ENCODE measurements around the gene TDRD12.
"Not testable (repeated sequence)": the region's sequence is repeated elsewhere in the genome, so short reads cannot be mapped to it uniquely, and the experiment has no call there.

TDRD12 gene

DNA sequence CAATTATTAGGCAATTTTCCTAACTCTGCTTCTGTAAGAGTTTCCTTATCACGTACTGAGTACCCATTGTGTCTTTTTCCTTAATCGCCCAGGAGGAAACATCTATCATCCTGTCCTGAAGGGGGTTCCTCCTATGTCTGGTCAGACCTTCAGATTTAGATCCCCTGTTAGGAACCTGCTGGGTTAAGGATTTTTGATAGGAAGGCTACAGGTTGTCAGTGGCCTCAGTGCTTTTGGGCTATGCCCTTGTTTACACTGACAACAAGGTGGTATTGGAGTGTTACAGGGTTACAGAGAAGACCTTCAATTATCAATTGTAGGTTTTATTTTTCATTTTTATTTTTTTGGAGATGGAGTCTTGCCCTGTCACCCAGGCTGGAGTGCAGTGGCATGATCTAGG, 24.7 kb upstream of the TDRD12 start:
- H3K36me3 ChIP-seq (ENCODE audit: insufficient read depth, low read depth, low read length); H3K4me3 ChIP-seq (ENCODE audit: low read length); H3K9ac ChIP-seq (ENCODE audit: low read depth, low read length); H3K9me3 ChIP-seq (ENCODE audit: insufficient read depth, low read depth, low read length); H3K4me1 ChIP-seq (ENCODE audit: insufficient read depth, low read length); H3K27ac ChIP-seq (ENCODE audit: low read length): not testable (repeated sequence)
- H3K27me3 ChIP-seq (ENCODE audit: insufficient read depth, low read length), result peaks cover 26% of the 10 kb centered on the region

DNA sequence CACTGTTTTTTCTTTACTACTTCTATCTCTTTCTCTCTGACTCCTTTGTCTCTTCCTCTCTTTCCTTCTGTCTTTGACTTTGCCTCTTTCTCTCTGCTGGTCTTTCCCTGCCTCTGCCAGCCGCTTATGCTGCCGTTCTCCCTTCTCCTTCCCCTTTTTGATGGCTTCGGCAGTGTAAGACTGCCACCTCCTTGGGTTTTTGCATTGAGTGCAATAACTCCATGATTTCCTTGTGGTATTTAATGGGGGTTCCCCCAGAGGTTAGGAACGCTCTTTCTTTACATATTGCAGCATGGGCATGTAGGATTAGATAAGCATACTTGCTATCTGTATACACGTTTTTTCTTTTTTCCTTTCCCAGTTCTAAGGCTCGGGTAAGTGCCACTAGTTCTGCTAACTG, 24.1 kb upstream of the TDRD12 start:
- H3K9ac ChIP-seq (ENCODE audit: low read depth, low read length); H3K9me3 ChIP-seq (ENCODE audit: insufficient read depth, low read depth, low read length); H3K4me1 ChIP-seq (ENCODE audit: insufficient read depth, low read length); H3K27ac ChIP-seq (ENCODE audit: low read length); H3K36me3 ChIP-seq (ENCODE audit: insufficient read depth, low read depth, low read length); H3K4me3 ChIP-seq (ENCODE audit: low read length): not testable (repeated sequence)
- peaks cover 26% of the 10 kb centered on the region for H3K27me3 ChIP-seq (ENCODE audit: insufficient read depth, low read length)

- H3K9ac ChIP-seq (ENCODE audit: low read depth, low read length); H3K9me3 ChIP-seq (ENCODE audit: insufficient read depth, low read depth, low read length); H3K4me3 ChIP-seq (ENCODE audit: low read length); H3K27ac ChIP-seq (ENCODE audit: low read length); H3K36me3 ChIP-seq (ENCODE audit: insufficient read depth, low read depth, low read length); H3K4me1 ChIP-seq (ENCODE audit: insufficient read depth, low read length): not testable (repeated sequence)
- peaks cover 16% of the 10 kb centered on the region for H3K27me3 ChIP-seq (ENCODE audit: insufficient read depth, low read length)
Measured at GRCh38 chr19:32696771-32697170, 22.8 kb upstream of the TDRD12 start.

DNA sequence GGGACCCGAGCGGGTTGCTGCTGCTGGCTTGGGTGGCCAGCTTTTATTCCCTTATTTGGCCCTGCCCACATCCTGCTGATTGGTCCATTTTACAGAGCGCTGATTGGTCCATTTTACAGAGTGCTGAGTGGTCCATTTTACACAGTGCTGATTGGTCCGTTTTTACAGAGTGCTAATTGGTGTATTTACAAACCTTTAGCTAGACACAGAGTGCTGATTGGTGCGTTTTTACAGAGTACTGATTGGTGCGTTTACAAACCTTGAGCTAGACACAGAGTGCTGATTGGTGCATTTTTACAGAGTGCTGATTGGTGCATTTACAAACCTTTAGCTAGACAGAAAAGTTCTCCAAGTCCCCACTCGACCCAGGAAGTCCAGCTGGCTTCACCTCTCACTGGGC, 19.4 kb upstream of the TDRD12 start:
- not testable (repeated sequence) for H3K9ac ChIP-seq (ENCODE audit: low read depth, low read length); H3K4me3 ChIP-seq (ENCODE audit: low read length); H3K27ac ChIP-seq (ENCODE audit: low read length); H3K27me3 ChIP-seq (ENCODE audit: insufficient read depth, low read length); H3K4me1 ChIP-seq (ENCODE audit: insufficient read depth, low read length); H3K36me3 ChIP-seq (ENCODE audit: insufficient read depth, low read depth, low read length)
- H3K9me3 ChIP-seq (ENCODE audit: insufficient read depth, low read depth, low read length), result peaks cover 11% of the 10 kb centered on the region; the same call in 1 of the 2 replicates

- Histone ChIP-seq H3K36me3 (ENCODE audit: insufficient read depth, low read depth, low read length) (no peaks in the 10 kb centered on the region), H3K4me1 (ENCODE audit: insufficient read depth, low read length) (peaks cover 6% of the 10 kb centered on the region; the same call in 1 of the 2 replicates), H3K9ac (ENCODE audit: low read depth, low read length) (no peak overlapping the region), H3K9me3 (ENCODE audit: insufficient read depth, low read depth, low read length) (peaks cover 11% of the 10 kb centered on the region; the same call in 1 of the 2 replicates), H3K27ac (ENCODE audit: low read length) (no peak overlapping the region), H3K4me3 (ENCODE audit: low read length) (no peak overlapping the region), H3K27me3 (ENCODE audit: insufficient read depth, low read length) (no peaks in the 10 kb centered on the region)
Measured at GRCh38 chr19:32702010-32702409, 17.6 kb upstream of the TDRD12 start.

DNA sequence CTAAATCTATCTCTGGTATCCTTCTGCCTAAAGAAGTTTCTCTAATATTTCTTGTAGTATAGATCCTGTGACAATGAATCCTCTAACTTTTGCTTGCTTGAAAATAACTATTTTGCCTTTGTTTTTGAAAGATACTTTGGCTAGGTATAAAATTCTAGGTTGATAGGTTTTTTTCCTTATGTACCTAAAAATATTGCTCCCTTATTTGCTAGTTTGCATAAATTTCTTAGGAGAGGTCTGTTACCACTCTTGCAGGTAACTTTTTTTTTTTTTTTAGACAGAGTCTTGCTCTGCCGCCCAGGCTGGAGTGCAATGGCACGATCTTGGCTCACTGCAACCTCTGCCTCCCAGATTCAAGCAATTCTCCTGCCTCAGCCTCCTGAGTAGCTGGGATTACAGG, 15.6 kb upstream of the TDRD12 start:
- H3K9ac ChIP-seq (ENCODE audit: low read depth, low read length); H3K27me3 ChIP-seq (ENCODE audit: insufficient read depth, low read length); H3K4me3 ChIP-seq (ENCODE audit: low read length); H3K36me3 ChIP-seq (ENCODE audit: insufficient read depth, low read depth, low read length); H3K27ac ChIP-seq (ENCODE audit: low read length); H3K4me1 ChIP-seq (ENCODE audit: insufficient read depth, low read length): not testable (repeated sequence)
- H3K9me3 ChIP-seq (ENCODE audit: insufficient read depth, low read depth, low read length), result peaks cover 11% of the 10 kb centered on the region; the same call in 1 of the 2 replicates

DNA sequence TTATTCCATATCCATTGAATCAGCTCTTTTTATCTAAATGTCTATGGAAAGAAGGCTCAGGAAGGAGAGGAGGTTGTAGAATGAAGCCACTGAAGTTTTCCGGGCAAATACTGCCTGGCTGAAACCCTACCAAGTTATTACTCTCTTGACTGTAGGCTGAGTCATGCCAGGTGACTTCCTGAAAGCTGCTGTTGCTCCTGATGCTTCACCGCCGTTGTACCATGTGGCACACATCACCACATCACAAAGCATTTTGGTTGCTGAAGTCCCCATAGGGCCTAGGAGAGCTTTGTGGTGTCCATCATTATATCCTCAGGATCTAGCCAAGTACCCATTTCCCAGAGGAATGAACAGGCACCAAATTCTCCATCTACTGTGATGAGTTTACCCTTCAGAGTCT, 11.1 kb upstream of the TDRD12 start:
- Histone ChIP-seq H3K27me3 (ENCODE audit: insufficient read depth, low read length) (no peaks in the 10 kb centered on the region), H3K9ac (ENCODE audit: low read depth, low read length) (no peak overlapping the region), H3K9me3 (ENCODE audit: insufficient read depth, low read depth, low read length) (peaks cover 11% of the 10 kb centered on the region; the same call in 1 of the 2 replicates), H3K36me3 (ENCODE audit: insufficient read depth, low read depth, low read length) (peaks cover 5% of the 10 kb centered on the region), H3K4me3 (ENCODE audit: low read length) (no peak overlapping the region), H3K4me1 (ENCODE audit: insufficient read depth, low read length) (no peaks in the 10 kb centered on the region), H3K27ac (ENCODE audit: low read length) (no peak overlapping the region)

- H3K4me3 ChIP-seq (ENCODE audit: low read length), result no peak overlapping the region
- peaks cover 5% of the 10 kb centered on the region for H3K36me3 ChIP-seq (ENCODE audit: insufficient read depth, low read depth, low read length)
- no peaks in the 10 kb centered on the region for H3K4me1 ChIP-seq (ENCODE audit: insufficient read depth, low read length)
- no peak overlapping the region for H3K27ac ChIP-seq (ENCODE audit: low read length)
- no peaks in the 10 kb centered on the region for H3K27me3 ChIP-seq (ENCODE audit: insufficient read depth, low read length)
- H3K9ac ChIP-seq (ENCODE audit: low read depth, low read length), result no peak overlapping the region
- H3K9me3 ChIP-seq (ENCODE audit: insufficient read depth, low read depth, low read length), result peaks cover 7% of the 10 kb centered on the region; the same call in 1 of the 2 replicates
Measured at GRCh38 chr19:32709032-32709431, 10.5 kb upstream of the TDRD12 start.

DNA sequence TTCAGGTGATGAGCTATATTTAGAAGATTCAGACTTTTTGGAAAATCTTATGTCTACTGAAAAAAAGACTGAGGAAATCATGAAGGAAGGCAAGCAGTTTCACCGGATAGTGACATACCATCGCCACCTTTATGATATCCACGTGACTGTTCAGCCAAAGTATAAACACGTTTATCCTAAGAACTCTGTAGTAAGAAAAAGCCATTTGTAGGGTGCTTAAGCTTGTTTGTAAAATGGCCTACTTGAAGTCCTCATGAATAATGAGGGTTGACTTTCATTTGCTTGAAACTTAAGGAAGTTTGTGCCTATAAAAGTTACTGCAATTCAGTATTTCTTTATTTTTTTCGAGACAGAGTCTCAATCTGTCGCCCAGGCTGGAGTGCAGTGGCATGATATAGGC, 7.8 kb upstream of the TDRD12 start:
- Histone ChIP-seq H3K36me3 (ENCODE audit: insufficient read depth, low read depth, low read length) (peaks cover 5% of the 10 kb centered on the region), H3K9me3 (ENCODE audit: insufficient read depth, low read depth, low read length) (no peaks in the 10 kb centered on the region), H3K27ac (ENCODE audit: low read length) (no peak overlapping the region), H3K9ac (ENCODE audit: low read depth, low read length) (no peak overlapping the region), H3K27me3 (ENCODE audit: insufficient read depth, low read length) (no peaks in the 10 kb centered on the region), H3K4me1 (ENCODE audit: insufficient read depth, low read length) (no peaks in the 10 kb centered on the region), H3K4me3 (ENCODE audit: low read length) (no peak overlapping the region)

DNA sequence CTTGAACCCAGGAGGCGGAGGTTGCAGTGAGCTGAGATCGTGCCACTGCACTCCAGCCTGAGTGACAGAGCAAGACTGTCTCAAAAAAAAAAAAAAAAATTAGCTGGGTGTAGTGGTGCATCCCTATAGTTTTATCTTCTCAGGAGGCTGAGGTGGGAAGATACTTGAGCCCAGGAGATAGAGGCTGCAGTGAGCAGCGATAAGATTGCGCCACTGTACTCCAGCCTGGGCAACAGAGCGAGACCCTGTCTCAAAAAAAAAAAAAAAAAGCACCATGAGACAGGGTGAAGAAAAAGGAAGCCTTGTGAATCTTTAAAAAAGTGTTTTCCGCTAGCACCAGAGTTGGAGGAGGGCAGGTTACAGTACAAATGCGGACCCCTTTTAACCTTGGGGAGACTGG, 3.4 kb upstream of the TDRD12 start:
- not testable (repeated sequence) for H3K9ac ChIP-seq (ENCODE audit: low read depth, low read length); H3K4me3 ChIP-seq (ENCODE audit: low read length); H3K9me3 ChIP-seq (ENCODE audit: insufficient read depth, low read depth, low read length); H3K4me1 ChIP-seq (ENCODE audit: insufficient read depth, low read length); H3K36me3 ChIP-seq (ENCODE audit: insufficient read depth, low read depth, low read length); H3K27me3 ChIP-seq (ENCODE audit: insufficient read depth, low read length); H3K27ac ChIP-seq (ENCODE audit: low read length)

DNA sequence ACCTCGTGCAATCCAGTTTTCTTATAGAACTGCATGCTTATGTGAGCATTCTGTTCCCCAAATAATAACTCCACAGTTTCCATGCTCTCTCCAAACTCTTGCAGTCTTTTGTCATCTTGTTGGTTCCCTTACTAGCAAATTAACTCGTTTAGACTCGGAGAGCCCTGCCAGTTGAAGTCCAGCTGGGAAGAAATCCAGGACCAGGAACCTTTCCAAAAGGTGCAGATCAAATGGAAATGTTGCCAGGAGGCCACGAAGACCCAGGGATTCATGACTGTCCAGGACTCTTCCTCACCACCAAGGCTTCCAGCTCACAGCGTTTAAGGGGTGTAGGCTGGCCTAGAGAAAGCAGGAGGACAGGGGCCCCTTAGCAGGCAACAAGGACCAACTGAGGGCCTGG, 2.1 kb upstream of the TDRD12 start:
- Histone ChIP-seq H3K36me3 (ENCODE audit: insufficient read depth, low read depth, low read length) (peaks cover 4% of the 10 kb centered on the region; the same call in 1 of the 2 replicates), H3K9me3 (ENCODE audit: insufficient read depth, low read depth, low read length) (no peaks in the 10 kb centered on the region)

DNA sequence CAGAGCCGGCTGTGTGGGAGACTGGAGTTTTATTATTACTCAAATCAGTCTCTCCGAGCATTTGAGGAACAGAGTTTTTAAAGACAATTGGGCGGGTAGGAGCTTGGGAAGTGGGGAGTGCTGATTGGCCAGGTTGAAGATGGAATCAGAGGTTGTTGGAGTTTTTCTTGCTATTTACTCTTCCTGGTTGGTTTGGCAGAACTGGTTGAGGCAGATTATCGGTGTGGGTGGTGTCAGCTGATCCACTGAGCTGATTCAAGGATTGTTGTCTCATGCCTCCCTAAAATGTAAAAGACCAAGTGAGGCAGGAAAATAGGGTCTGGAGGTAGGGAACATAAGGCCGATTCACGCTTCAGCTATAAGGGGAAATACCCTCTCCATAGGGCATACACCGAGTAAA, 1.3 kb upstream of the TDRD12 start:
- Histone ChIP-seq H3K9ac (ENCODE audit: low read depth, low read length) (no peak overlapping the region), H3K4me1 (ENCODE audit: insufficient read depth, low read length) (no peaks in the 10 kb centered on the region; the same call in 1 of the 2 replicates), H3K36me3 (ENCODE audit: insufficient read depth, low read depth, low read length) (no peaks in the 10 kb centered on the region), H3K27ac (ENCODE audit: low read length) (no peak overlapping the region), H3K9me3 (ENCODE audit: insufficient read depth, low read depth, low read length) (no peaks in the 10 kb centered on the region), H3K27me3 (ENCODE audit: insufficient read depth, low read length) (no peaks in the 10 kb centered on the region), H3K4me3 (ENCODE audit: low read length) (no peak overlapping the region)

More for the DNA sequence above, 2.1 kb upstream of the TDRD12 start:
- Histone ChIP-seq H3K9ac (ENCODE audit: low read depth, low read length) (no peak overlapping the region), H3K4me1 (ENCODE audit: insufficient read depth, low read length) (no peaks in the 10 kb centered on the region; the same call in 1 of the 2 replicates), H3K4me3 (ENCODE audit: low read length) (no peak overlapping the region), H3K27me3 (ENCODE audit: insufficient read depth, low read length) (no peaks in the 10 kb centered on the region), H3K27ac (ENCODE audit: low read length) (no peak overlapping the region)
